ENCODE results near the gene RPL36. TPM values are rescaled to one million over a fixed set of nuclear protein-coding genes. Genes with fewer than 3 reads are reported as not detected.
A peak's percentile ranks its signal among the peaks of the same experiment; 100 is the strongest.

Gene RPL36
- polyA plus RNA-seq (2012; rRNA removed): 871 and 1,383 TPM in 2 replicates
- 933 and 1,018 TPM in 2 replicates for polyA plus RNA-seq (2012; cell fraction: cytosol; rRNA removed)
- 319 and 414 TPM in 2 replicates for polyA plus RNA-seq (2012; cell fraction: nucleus; rRNA removed)

- H3K4me2 ChIP-seq: peak within 1 kb of the TSS; percentile 93
- H3K27ac ChIP-seq (ENCODE audit: low read depth in 2 of 2, low read length in 1 of 2): peak within 1 kb of the TSS; percentile 83 to 93
- H4K20me1 ChIP-seq (ENCODE audit: insufficient read depth): peaks cover 52% of the 10 kb centered on the region
- peak; percentile 94 for DNase-seq
- peaks cover 53% of the 10 kb centered on the region for H3K79me2 ChIP-seq (ENCODE audit: insufficient read depth)
- H3K4me3 ChIP-seq (ENCODE audit: low read depth in 2 of 2, low read length in 1 of 2): peak within 1 kb of the TSS; percentile 97
- ChIA-PET POLR2A (interaction anchor here (0.6 to 1.6 kb wide), 21 partner anchors 8 to 771 kb away, joined by 3 to 12 read pairs (median 4); partner anchors contain the start of genes CATSPERD, DUS3L, LONP1 and SAFB), CTCF (interaction anchor here (0.5 to 3.8 kb wide), 25 partner anchors 8 to 368 kb away, joined by 3 to 31 read pairs (median 4); partner anchors contain the start of genes CATSPERD, HSD11B1L, LONP1 and MICOS13)
- H2AFZ ChIP-seq (ENCODE audit: low read depth): peak within 1 kb of the TSS; percentile 47; the same call in 1 of the 2 replicates
- peak within 1 kb of the TSS; percentile 94 for H3K9ac ChIP-seq
- peaks cover 44% of the 10 kb centered on the region for H3F3A ChIP-seq (replicated peaks; ENCODE audit: insufficient read depth)
- H3K9me2 ChIP-seq: no peaks in the 10 kb centered on the region
- H3K36me3 ChIP-seq (replicated peaks in 1 of 2; ENCODE audit: control insufficient read depth in 1 of 2, insufficient read depth in 2 of 2, low read length in 1 of 2): peaks cover 9 to 37% of the 10 kb centered on the region in 2 experiments
- WGBS (ENCODE audit: low lambda C conversion rate): 1% methylated on average over 27 of the region's 73 CpGs
- peaks cover 0 to 27% of the 10 kb centered on the region in 2 experiments; a peak in 1 of 4 replicates for H3K4me1 ChIP-seq (ENCODE audit: control insufficient read depth in 1 of 2, insufficient read depth in 2 of 2, low read depth in 1 of 2, low read length in 1 of 2)
- H3K9me3 ChIP-seq: no peaks in the 10 kb centered on the region
- no peaks in the 10 kb centered on the region for H3K27me3 ChIP-seq (ENCODE audit: insufficient read depth)
- TF ChIP-seq TAF1 (IDR thresholded peaks at IDR 0.05; ENCODE audit: borderline replicate concordance, low read depth, low read length): peak; percentile 99
- peak; percentile 99 for TF ChIP-seq NRF1 (IDR thresholded peaks at IDR 0.05; ENCODE audit: low read depth, low read length)
- TF ChIP-seq TEAD4 (IDR thresholded peaks at IDR 0.05; ENCODE audit: borderline replicate concordance, insufficient read depth): peak; percentile 33; the same call in 1 of the 2 replicates
- TF ChIP-seq REST (IDR thresholded peaks at IDR 0.05; ENCODE audit: low read depth, low read length): peak; percentile 77; the same call in 1 of the 2 replicates
- no peak for TF ChIP-seq RXRA (IDR thresholded peaks at IDR 0.05; ENCODE audit: borderline replicate concordance, low read depth)
- no peak for TF ChIP-seq GATA2 (CRISPR knock-in tag; IDR thresholded peaks at IDR 0.05)
- TF ChIP-seq SMC3 (IDR thresholded peaks at IDR 0.05; ENCODE audit: low read depth, low read length): no peak
- peak; percentile 69 for TF ChIP-seq CHD2 (IDR thresholded peaks at IDR 0.05; ENCODE audit: low read length, partially characterized antibody)
- no peak; the same call in none of the 2 replicates for TF ChIP-seq RCOR1 (IDR thresholded peaks at IDR 0.05; ENCODE audit: low read length)
- TF ChIP-seq SIN3A (IDR thresholded peaks at IDR 0.05; ENCODE audit: borderline replicate concordance, low read depth, low read length): peak; percentile 90; the same call in 1 of the 2 replicates
- peak; percentile 70 for TF ChIP-seq GABPA (IDR thresholded peaks at IDR 0.05; ENCODE audit: low read depth)
- no peak for TF ChIP-seq NFIC (IDR thresholded peaks at IDR 0.05; ENCODE audit: borderline replicate concordance)
- TF ChIP-seq USF1 (IDR thresholded peaks at IDR 0.05; ENCODE audit: borderline replicate concordance, low read depth): no peak
- TF ChIP-seq YY1 (IDR thresholded peaks at IDR 0.05; ENCODE audit: low read depth): peak; percentile 79; the same call in 1 of the 2 replicates
- TF ChIP-seq RAD21 (IDR thresholded peaks at IDR 0.05; ENCODE audit: low read length): no peak
- TF ChIP-seq RFX5 (IDR thresholded peaks at IDR 0.05; ENCODE audit: low read length): no peak
- peak; percentile 79 for TF ChIP-seq CTCF (IDR thresholded peaks at IDR 0.05)
- TF ChIP-seq PBX3 (IDR thresholded peaks at IDR 0.05): peak; percentile 32; the same call in 1 of the 2 replicates
- TF ChIP-seq ELF1 (IDR thresholded peaks at IDR 0.05): peak; percentile 83
- no peak for TF ChIP-seq IRF3 (IDR thresholded peaks at IDR 0.05; ENCODE audit: low read depth, low read length)
- TF ChIP-seq EP300 (IDR thresholded peaks at IDR 0.05; ENCODE audit: borderline replicate concordance in 1 of 2, low read depth in 1 of 2, low read length in 1 of 2): no peak
- peak; percentile 99 for TF ChIP-seq POLR2AphosphoS5 (IDR thresholded peaks at IDR 0.05; ENCODE audit: low read depth, low read length)
These were observed at the start of gene RPL36 for GRCh38 chr19:5690125-5690954. Gene RPL36 (plus strand): TSS chr19:5690295. CDS start chr19:5690508, 213 bp downstream.
